HG03378 (cell line): Measurements from ENCODE around the gene RBM15B.
"Not testable (repeated sequence)": the region's sequence is repeated elsewhere in the genome, so short reads cannot be mapped to it uniquely, and the experiment has no call there.

ENCODE experiments used
- ATAC-seq: cut with Tn5 transposase; IDR thresholded peaks from one replicate; pipeline ENCODE4 v1.9.1; 2021; ENCODE audit warnings: mild to moderate bottlenecking, moderate library complexity; ENCODE audit not compliant: unreplicated experiment

Gene RBM15B

DNA sequence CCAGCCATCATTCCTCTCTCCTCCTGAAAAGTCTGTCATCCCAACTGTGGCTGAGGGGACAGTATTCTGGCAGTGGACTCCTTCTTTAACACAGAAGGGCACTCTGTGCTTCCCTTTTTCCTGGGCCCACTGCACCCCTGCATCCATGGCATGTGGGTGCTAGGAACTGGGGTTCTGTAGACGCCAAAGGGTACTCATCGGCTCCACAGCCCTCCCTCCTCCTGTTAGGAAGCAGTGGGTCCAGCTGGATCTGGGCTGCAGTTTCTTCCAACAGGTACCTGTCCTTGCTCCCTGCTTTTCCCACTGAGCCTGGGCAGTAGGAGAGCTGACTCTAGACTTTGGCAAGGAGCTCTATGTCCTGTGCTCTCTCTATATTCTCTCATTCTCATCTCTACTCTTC is 12.4 kb upstream of the RBM15B start:
- ATAC-seq = no peak

DNA sequence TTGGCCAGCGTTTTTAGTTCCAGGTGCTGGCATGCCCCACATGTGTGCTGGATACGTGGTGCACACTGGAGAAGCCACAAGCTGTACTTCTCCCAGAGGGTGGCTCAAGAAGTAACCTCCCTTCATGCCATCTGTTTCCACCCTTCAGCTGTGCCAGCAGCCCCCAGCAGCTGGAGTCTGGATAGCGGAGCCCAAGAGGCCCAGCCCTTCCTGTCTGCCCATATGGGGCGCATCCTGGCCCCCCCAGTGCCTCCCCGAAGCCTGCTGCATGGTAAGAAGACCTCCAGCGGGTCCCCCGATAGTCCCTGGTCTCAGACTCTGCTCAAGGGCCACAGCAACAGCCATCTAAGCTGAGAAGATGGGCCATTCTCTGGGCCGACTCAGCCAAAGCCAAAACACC is 11.8 kb upstream of the RBM15B start:
- no peak for ATAC-seq

DNA sequence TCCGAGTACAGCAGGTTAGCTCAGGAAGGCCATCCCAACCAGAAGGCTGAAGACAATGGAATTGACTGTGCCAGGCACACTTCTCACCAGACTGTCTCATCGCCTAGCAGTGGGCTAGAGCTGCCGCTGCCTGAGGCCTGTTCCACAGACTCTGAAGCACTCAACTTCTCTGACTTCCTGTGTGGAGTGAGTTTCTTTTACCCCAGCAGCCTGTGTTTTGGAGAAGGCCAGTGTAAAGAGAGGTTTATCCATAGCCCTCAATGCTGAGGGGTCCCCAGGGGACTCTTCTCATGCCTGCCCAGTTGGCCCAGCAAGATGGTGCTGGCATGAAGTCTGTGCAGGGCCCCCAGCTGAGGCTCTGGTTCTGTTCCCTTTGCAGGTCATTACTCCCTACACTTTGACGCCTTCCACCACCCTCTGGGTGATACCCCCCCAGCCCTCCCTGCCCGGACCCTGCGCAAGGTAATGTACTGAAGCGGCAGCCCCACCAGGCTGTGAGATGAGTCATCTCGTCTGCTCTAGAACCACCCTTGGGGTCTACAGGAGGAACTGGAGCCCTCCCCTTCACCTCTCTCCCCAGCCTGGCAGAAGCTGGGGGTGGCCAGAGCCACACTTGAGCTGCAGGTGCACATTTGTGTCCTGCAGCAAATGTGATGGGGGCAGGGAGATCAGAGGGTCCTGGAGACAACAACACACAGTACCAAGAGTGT is 11.2 kb upstream of the RBM15B start:
- ATAC-seq = no peak

DNA sequence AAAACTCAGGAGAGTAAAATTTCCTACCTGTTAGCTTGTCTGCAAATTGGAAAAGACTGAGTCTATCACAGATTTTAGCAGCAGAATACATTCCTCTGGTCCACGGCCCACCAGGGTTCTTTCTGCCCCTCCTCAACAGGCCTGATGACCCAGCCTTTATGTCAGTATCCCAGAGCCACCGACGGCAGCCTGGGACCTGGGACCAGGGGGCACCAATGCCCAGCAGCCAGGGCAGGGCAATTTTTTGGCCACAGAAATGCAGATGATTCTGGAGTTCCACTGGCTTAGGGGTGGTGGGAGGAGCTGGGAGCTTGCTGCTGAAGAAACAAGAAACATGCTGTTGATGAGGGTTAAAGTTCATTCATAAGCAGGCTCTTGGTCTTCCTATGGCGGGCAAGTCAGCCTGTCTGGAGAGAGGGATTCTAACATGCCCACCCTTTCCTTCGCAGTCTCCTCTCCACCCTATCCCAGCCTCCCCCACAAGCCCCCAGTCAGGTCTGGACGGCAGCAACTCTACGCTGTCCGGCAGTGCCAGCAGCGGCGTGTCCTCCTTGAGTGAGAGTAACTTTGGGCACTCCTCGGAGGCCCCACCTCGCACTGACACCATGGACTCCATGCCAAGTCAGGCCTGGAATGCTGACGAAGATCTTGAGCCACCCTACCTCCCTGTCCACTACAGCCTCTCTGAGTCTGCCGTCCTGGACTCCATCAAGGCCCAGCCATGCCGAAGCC is 10.3 kb upstream of the RBM15B start:
- no peak for ATAC-seq

DNA sequence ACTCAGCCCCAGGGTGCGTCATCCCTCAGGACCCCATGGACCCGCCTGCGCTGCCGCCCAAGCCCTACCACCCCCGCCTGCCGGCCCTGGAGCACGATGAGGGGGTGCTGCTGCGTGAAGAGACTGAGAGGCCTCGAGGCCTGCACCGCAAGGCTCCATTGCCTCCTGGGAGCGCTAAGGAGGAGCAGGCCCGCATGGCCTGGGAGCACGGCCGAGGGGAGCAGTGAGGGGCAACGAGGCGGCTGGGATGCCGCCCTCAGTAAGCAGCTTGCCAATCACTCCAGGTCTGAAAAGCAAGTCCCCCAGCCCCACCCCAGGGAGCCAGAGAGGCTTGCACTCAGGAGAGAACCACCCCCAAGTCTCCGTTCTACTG is 9.8 kb upstream of the RBM15B start:
- no peak for ATAC-seq

DNA sequence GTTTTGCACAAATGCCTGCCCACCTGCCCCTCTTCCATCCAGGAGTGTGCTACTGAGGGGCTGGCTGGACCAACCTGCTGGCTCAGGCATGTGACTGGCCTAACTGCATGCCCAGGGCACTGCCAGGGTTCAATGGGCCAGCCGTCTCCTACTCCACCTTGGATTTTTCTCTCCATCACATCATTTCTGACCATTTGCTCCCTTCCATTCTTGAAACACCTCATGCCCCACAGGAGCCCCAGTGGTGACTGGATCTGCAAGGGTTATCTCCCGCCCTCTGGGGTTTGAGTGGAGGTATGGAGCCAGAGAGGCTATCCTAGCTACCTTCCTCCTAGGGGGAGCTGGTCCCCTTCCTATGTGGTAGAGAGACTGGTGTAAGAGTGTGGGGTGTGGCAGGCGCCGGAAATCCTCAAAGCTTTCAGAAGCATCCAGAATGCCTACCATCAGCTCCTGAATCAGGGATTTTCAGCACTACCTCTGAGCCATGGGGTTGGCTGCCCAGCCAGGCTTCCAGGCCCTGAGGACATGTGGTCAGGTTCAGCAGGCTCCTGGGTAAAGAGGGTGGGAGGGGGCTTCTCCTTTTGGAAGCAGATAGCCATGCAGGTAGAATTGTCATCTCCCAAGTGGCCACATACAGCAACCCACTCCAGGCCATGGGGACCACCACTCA is 8.9 kb upstream of the RBM15B start:
- ATAC-seq = no peak

DNA sequence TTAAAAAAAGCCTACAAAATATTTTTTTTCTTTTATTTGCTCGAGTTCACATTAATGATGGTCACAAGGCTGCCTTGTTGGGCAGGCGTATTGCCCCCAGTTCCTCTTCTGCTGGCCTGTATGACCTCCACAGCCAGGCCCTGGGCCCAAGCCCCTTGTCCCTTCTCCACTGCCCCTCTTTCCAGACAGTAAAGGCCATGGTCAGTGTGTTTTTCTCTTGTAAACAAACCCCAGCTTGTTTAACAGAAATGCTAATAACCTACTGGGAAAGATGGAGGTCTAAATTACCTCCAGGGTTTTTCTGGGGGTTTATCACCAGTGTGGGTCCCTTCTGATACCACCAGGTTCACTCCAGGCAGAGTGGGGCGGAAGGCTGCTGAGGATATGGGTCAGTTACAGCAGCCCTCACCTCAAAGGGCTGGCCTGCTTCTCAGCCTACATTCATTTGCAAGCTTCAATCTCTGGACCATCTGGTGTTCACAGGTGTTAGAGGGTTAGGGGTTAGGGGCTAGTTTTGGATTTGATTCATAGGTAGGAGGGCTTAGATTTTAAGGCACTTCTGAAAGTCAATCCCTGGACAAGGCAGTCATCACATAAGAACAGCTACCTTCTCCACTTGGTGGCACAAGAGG is 8.0 kb upstream of the RBM15B start:
- no peak for ATAC-seq

DNA sequence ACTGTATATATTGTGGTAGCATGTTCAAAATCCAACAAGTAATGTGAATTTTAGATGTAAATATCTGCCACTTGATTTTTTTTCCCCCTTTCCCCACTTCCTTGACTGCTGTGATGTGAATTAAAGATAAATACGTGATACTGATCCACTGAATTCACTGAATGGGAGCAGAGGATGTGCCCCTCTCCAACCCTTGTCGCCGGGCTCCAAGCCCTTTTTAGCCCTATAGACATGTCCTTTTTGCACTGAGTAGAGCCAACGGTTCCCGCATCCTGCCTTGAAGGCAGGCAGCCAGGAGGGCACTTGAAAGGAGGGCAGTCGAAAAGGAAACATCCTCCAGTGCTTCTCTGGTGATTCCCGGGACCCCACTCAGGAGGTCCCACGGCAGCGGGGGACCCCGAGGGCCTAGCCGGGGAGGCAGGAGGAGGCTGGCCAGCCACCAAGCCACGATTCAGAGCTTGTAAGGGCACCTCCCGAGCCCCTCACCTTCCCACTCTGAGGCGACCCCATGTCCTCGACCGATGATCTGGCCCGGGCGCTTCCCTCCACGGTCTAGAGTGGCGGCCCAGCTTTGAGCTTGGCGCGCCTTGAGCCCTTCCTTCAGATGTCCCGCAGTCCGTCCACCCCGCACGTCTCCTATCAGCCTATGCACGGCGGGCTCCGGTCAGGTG is 6.9 kb upstream of the RBM15B start:
- ATAC-seq = peak; percentile 13

DNA sequence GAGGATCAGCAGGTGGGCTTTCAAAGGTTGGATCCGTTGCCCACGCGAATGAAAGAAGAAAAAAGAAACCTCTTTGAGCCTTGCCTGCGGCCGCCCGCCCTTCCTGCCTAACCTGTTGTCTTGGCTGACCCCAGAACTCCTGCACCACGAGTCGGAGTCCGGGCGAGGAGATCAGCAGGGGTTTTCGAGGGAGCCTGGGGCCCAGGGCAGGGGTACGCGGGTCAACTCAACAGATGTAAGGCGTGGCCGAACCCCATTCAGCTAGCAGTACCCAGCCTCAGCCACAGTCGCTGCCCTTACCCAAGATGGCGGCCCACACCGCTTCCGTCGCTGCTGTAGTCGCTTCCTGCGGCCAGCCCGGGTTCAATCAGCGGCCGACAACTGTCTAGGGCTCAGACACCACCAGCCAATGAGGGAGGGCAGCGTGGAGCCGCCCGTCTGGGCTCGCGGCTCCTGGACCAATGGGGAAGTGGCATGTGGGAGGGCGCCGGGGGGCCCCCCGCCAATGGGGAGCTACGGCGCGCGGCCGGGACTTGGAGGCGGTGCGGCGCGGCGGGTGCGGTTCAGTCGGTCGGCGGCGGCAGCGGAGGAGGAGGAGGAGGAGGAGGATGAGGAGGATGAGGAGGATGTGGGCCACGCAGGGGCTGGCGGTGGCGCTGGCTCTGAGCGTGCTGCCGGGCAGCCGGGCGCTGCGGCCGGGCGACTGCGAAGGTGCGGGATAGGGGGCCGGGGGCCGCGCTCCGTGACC is 6.2 kb upstream of the RBM15B start, which contains the start of gene MANF:
TSS of gene MANF (plus strand) at position 566 of the 748 bp plus-strand sequence. CDS start at position 618, 52 bp downstream.
- ATAC-seq = peak; percentile 84

DNA sequence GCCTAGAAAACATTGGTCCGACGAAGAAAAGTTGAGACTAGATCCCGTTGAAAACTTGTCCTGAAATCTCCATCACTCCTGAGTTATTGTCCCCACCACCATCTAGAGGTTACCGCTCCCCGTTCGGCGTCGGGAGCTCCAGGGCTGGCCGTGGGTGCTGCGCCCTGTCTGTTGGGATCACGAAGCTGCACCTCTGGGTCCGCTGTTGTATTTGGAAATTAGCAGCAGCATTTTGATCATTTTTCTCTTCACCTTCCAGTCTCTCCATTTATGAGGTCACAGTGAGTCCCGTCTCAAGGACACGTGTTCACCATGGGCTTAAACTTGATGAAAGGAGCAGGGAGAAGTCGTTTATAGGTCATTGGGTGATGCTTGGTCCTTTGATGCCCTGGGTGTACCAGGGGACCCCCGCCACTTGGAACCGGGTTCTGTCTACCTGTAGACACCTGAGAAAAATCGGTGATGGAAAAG is 5.4 kb upstream of the RBM15B start:
- ATAC-seq = no peak

DNA sequence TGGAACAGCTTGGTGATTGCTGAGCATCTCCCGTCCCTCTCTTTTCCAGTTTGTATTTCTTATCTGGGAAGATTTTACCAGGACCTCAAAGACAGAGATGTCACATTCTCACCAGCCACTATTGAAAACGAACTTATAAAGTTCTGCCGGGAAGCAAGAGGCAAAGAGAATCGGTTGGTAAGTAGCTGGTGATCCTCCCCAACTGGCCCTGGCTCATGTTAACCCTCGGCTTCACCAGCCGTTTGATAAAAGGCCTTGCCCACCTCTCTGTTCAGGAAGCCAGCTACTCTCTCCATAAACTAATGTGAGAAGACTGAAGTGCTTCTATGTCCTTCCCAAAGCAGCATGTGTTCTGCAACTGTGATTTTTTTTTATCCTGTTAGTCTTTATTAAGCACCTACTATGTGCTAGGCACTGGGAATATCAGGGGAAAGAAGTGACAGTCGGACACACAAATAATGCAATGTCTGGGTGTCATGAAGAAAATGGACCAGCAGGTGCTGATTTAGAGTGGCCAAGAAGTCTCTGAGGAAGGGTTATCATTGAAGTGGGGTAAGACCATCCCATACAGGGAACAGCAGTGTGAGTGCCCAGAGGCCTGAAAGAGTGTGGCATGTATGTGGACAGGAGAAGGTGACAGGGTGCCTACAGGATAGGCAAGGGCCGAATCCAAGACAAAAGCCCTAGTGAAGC is 4.8 kb upstream of the RBM15B start:
- no peak for ATAC-seq

DNA sequence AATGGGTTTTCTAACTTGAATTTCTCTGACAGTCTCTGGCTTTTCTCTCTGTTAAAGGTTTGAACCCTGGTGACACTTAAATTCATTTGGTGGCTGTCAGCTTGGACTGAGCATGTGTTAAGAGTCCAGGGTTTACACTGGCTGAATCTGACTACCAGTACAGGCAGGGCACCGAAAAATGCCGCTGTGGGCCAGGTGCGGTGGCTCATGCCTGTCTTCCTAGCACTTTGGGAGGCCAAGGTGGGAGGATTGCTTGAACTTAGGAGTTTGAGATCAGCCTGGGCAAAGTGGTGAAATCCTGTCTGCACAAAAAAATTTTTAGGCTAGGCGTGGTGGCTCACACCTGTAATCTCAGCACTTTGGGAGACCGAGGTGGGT is 4.2 kb upstream of the RBM15B start:
- ATAC-seq = no peak

DNA sequence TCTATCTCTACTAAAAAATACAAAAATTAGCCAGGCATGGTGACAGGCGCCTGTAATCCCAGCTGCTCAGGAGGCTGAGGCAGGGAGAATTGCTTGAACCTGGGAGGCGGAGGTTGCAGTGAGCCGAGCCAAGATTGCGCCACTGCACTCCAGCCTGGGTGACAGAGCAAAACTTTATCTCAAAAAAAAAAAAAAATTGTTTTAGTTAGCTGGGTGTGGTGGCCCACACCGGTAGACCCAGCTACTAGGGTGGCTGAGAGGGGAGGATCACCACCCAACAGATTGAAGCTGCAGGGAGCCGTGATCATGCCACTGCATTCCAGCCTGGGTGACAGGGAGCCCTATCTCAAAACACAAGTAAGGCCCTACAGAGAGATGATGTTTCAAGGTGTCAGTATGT is 3.8 kb upstream of the RBM15B start:
- not testable (repeated sequence) for ATAC-seq

DNA sequence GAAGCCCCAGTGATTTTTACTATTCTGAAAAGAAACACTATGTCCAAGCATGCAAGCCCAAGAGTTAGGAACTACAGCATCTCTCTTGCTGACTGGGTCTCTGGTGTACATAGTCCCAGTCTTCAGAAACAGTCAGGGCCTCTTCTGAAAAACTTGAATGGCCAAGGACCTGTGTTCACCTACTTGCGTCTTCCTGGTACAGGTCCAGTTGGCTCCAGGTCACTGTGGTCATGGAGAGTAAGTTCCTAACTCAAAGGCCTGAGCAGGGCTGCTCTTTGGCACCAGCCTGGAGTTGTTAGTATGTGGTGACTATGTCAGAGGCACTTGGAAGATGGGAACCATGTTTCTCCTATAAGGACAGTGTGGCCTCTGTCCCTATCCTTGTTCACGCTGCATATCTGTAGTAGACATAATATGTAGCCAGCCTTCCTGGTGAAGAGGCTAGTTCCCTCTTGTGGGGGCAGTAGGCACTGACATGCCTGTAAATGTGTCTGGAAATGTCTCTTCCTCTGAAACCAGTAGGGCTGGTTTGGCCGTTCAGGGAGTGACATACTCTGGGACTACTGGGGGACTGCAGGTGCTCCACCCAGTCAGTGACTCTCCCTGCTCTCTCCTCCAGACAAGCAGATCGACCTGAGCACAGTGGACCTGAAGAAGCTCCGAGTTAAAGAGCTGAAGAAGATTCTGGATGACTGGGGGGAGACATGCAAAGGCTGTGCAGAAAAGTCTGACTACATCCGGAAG is 2.6 kb upstream of the RBM15B start:
- ATAC-seq = no peak

DNA sequence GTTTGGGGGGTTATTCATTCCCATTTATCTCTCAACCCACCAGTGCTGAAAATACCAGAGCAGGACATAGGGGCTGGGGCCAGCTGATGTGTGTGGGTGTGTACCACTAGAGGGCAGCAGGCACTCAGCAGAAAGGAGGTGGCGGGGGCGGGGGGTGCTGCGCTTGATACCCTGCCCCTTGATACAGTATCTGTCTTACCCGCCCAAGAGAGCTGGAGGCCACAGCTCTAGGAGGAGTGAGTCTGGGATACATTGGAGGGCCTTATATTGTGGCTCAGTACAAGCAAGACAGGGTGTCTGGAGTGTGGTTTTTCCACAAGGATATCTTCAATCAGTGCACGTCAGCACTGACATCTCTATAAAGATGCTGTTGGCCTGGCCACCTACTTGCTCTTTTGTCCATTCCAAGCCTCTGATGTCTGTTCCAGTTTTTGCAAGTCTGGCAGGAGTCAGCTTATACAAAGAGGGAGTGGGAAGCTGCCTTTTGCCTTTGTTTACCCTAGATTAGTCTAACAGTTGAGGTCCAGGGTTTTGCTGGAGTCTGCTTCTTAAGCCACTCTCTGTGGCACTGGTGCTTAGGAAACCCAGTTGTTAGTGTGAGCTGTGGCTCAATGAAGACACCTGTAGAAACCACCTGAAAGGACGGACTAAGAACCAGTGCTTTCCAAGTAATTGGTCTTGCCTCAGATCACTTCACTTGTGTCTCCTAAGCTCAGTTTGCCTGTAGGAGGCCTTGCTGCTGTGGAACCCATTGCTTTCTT is 1.5 kb upstream of the RBM15B start:
- no peak for ATAC-seq

DNA sequence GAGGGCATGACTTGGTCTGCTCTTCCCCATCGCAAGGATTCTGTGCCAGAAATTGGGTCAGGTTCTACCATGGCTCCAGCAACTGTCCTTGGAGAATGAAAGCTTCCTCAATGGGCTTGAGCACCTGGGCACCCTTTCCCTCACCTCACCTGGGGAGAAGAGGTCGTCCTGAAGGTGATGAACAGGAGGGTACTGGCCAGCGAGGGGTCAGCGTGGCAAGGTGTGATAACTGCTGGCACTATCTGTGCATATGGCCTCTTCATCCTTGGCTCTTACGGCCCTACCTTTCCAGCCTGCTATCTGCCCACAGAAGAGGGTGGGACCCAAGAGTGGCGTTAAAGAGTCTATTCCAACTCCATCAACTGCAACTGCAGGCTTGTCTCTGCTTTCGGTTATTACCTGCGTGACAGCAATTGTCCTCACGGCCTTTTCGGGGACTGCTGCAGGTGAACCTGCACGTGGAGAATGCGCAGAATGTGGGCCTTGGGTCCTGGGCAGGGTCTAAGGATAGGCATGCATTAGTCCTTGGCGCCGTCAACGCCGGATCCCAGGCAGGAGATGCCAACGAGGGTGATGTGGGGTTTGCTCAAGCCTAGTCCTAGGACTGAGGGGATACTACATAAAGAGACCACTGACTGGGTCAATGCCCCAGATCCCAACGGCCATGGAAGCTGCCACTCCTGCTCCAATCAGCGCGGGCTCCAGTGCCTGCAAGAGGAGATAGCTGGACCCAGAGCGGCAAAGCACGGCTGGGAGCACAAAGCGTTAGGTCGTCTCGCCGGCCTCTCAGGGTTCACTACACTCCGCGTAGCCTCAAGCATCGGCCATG is 625 bp upstream of the RBM15B start:
- ATAC-seq = no peak
